ENCODE data around the gene RNF103. TPM values are rescaled to one million over a fixed set of nuclear protein-coding genes. Genes with fewer than 3 reads are reported as not detected.
A peak's percentile ranks its signal among the peaks of the same experiment; 100 is the strongest.

Gene RNF103
- total and polyA plus RNA-seq, 7 experiments from 2014 or later, result 2.3 to 71.2 (median 37.6) TPM

- Mint-ChIP-seq H3K9me3 (peaks cover 2 to 29% (median 12%) of the 10 kb centered on the region in 11 donors), H3K27ac (no peak overlapping the region), H3K36me3 (peaks cover 0 to 10% (median 3%) of the 10 kb centered on the region in 5 donors), H3K4me1 (peaks cover 0 to 5% (median 0%) of the 10 kb centered on the region in 7 donors), H3K4me3 (no peak overlapping the region), H3K27me3 (peaks cover 0 to 12% (median 0%) of the 10 kb centered on the region in 5 donors)
- ChIA-PET CTCF (no interaction called here), POLR2A (no interaction called here)
- H3K36me3 ChIP-seq (ENCODE audit: control insufficient read depth in 2 of 3, insufficient read depth in 3 of 3, low read length in 3 of 3), result no peaks in the 10 kb centered on the region
- H3K27ac ChIP-seq (ENCODE audit: low read depth, low read length), result no peak overlapping the region
- no peaks in the 10 kb centered on the region for H3K4me1 ChIP-seq (ENCODE audit: control insufficient read depth in 2 of 2, insufficient read depth in 2 of 2, low read length in 2 of 2)
- intact Hi-C loops (cut with micrococcal nuclease), result no loop called here
- H3K27me3 ChIP-seq (ENCODE audit: control insufficient read depth in 2 of 2, insufficient read depth in 2 of 2, low read length in 2 of 2), result no peaks in the 10 kb centered on the region
- DNase-seq, result no peak
- H3K9me3 ChIP-seq (ENCODE audit: control insufficient read depth in 2 of 3, low read length in 3 of 3), result no peaks in the 10 kb centered on the region
- no peak overlapping the region for H3K4me3 ChIP-seq (ENCODE audit: low read length)
- ATAC-seq, result no peak
Measured at GRCh38 chr2:86638712-86639111, 15.0 kb upstream of the RNF103 start.

GRCh38 chr2:86636842-86637241 lies 13.2 kb upstream of the RNF103 start:
- intact Hi-C loops (cut with micrococcal nuclease), result no loop called here
- H3K9me3 ChIP-seq (ENCODE audit: control insufficient read depth in 2 of 3, low read length in 3 of 3), result no peaks in the 10 kb centered on the region
- no peak overlapping the region for H3K4me3 ChIP-seq (ENCODE audit: low read length)
- Mint-ChIP-seq H3K9me3 (peaks cover 2 to 23% (median 12%) of the 10 kb centered on the region in 11 donors), H3K4me1 (peaks cover 0 to 5% (median 0%) of the 10 kb centered on the region in 7 donors), H3K27me3 (peaks cover 0 to 12% (median 0%) of the 10 kb centered on the region in 5 donors), H3K4me3 (no peak overlapping the region), H3K27ac (no peak overlapping the region), H3K36me3 (peaks cover 0 to 10% (median 0%) of the 10 kb centered on the region in 5 donors)
- no peak for ATAC-seq
- DNase-seq, result no peak
- no peaks in the 10 kb centered on the region for H3K27me3 ChIP-seq (ENCODE audit: control insufficient read depth in 2 of 2, insufficient read depth in 2 of 2, low read length in 2 of 2)
- ChIA-PET POLR2A (no interaction called here), CTCF (no interaction called here)
- no peaks in the 10 kb centered on the region for H3K4me1 ChIP-seq (ENCODE audit: control insufficient read depth in 2 of 2, insufficient read depth in 2 of 2, low read length in 2 of 2)
- H3K36me3 ChIP-seq (ENCODE audit: control insufficient read depth in 2 of 3, insufficient read depth in 3 of 3, low read length in 3 of 3), result no peaks in the 10 kb centered on the region
- H3K27ac ChIP-seq (ENCODE audit: low read depth, low read length), result no peak overlapping the region

DNA sequence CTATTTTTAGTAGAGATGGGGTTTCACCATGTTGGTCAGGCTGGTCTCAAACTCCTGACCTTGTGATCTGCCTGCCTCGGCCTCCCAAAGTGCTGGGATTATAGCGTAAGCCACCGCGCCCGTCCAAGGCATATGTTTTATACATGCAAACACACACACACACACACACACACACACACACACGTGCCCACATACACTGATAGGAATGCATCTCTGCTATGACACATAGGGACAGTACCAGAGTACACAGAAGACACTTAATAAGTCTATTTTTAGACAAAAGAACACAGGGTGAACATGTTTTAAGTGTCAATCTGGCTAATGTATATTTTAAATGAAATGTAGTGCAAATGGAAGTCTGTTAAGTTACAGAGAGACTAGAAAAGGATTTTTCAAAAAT lies 10.7 kb upstream of the RNF103 start:
- H3K9me3 ChIP-seq (ENCODE audit: control insufficient read depth in 2 of 3, low read length in 3 of 3), result no peaks in the 10 kb centered on the region
- Mint-ChIP-seq H3K27ac (peak overlapping the region in 1 of 9 donors; percentile 12), H3K4me3 (no peak overlapping the region), H3K27me3 (peaks cover 0 to 7% (median 0%) of the 10 kb centered on the region in 5 donors), H3K4me1 (peaks cover 0 to 3% (median 0%) of the 10 kb centered on the region in 7 donors), H3K9me3 (peaks cover 0 to 5% (median 0%) of the 10 kb centered on the region in 11 donors), H3K36me3 (peaks cover 0 to under 1% (median 0%) of the 10 kb centered on the region in 5 donors)
- no peaks in the 10 kb centered on the region for H3K36me3 ChIP-seq (ENCODE audit: control insufficient read depth in 2 of 3, insufficient read depth in 3 of 3, low read length in 3 of 3)
- no peak for ATAC-seq
- ChIA-PET POLR2A (interaction anchor here (0.9 kb wide), 1 partner anchor 163 kb away, joined by 3 read pairs; no protein-coding TSS in a partner anchor), CTCF (no interaction called here)
- DNase-seq, result no peak
- H3K4me1 ChIP-seq (ENCODE audit: control insufficient read depth in 2 of 2, insufficient read depth in 2 of 2, low read length in 2 of 2), result no peaks in the 10 kb centered on the region
- intact Hi-C loops (cut with micrococcal nuclease), result no loop called here
- no peak overlapping the region for H3K27ac ChIP-seq (ENCODE audit: low read depth, low read length)
- H3K4me3 ChIP-seq (ENCODE audit: low read length), result no peak overlapping the region
- no peaks in the 10 kb centered on the region for H3K27me3 ChIP-seq (ENCODE audit: control insufficient read depth in 2 of 2, insufficient read depth in 2 of 2, low read length in 2 of 2)

GRCh38 chr2:86633155-86633651 lies 9.5 kb upstream of the RNF103 start:
- H3K27ac Mint-ChIP-seq, result no peak overlapping the region
- no peaks in the 10 kb centered on the region for H3K4me1 ChIP-seq (ENCODE audit: control insufficient read depth in 2 of 2, insufficient read depth in 2 of 2, low read length in 2 of 2)
- ATAC-seq (no peak), DNase-seq (no peak)
- peaks cover 0 to 16% (median 0%) of the 10 kb centered on the region in 5 donors for H3K27me3 Mint-ChIP-seq
- H3K36me3 Mint-ChIP-seq, result no peaks in the 10 kb centered on the region
- intact Hi-C loops (cut with micrococcal nuclease), result no loop called here
- H3K9me3 Mint-ChIP-seq, result no peaks in the 10 kb centered on the region
- H3K27me3 ChIP-seq (ENCODE audit: control insufficient read depth in 2 of 2, insufficient read depth in 2 of 2, low read length in 2 of 2), result no peaks in the 10 kb centered on the region
- no peaks in the 10 kb centered on the region for H3K9me3 ChIP-seq (ENCODE audit: control insufficient read depth in 2 of 3, low read length in 3 of 3)
- no peak overlapping the region for H3K4me3 Mint-ChIP-seq
- ChIA-PET POLR2A (no interaction called here), CTCF (no interaction called here)
- H3K4me3 ChIP-seq (ENCODE audit: low read length), result no peak overlapping the region
- no peaks in the 10 kb centered on the region for H3K36me3 ChIP-seq (ENCODE audit: control insufficient read depth in 2 of 3, insufficient read depth in 3 of 3, low read length in 3 of 3)
- no peak overlapping the region for H3K27ac ChIP-seq (ENCODE audit: low read depth, low read length)
- peaks cover 0 to 3% (median 0%) of the 10 kb centered on the region in 7 donors for H3K4me1 Mint-ChIP-seq

DNA sequence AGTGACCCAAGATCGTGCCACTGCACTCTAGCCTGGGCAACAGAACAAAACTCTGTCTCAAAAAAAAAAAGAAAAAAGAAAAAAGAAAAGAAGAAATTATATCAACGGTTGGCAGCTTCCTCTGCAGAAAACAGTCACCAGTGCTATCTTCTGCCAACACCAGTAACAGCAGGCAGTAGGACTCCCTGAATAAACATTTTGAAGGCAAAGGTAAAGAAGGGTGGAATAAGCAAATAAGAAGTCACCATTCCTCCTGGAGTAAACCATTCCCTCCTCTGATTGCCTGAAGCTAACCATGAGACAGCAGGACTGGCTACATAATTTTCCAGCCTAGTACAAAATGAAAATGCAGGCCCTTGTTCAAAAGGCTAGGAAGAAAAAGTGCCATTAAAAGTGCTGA lies 9.0 kb upstream of the RNF103 start:
- no peak for ATAC-seq
- Histone ChIP-seq H3K4me1 (ENCODE audit: control insufficient read depth in 2 of 2, insufficient read depth in 2 of 2, low read length in 2 of 2) (no peaks in the 10 kb centered on the region), H3K9me3 (ENCODE audit: control insufficient read depth in 2 of 3, low read length in 3 of 3) (no peaks in the 10 kb centered on the region), H3K36me3 (ENCODE audit: control insufficient read depth in 2 of 3, insufficient read depth in 3 of 3, low read length in 3 of 3) (no peaks in the 10 kb centered on the region), H3K27me3 (ENCODE audit: control insufficient read depth in 2 of 2, insufficient read depth in 2 of 2, low read length in 2 of 2) (no peaks in the 10 kb centered on the region), H3K4me3 (ENCODE audit: low read length) (no peak overlapping the region), H3K27ac (ENCODE audit: low read depth, low read length) (no peak overlapping the region)
- peaks cover 0 to 20% (median 0%) of the 10 kb centered on the region in 5 donors for H3K27me3 Mint-ChIP-seq
- H3K4me3 Mint-ChIP-seq, result no peak overlapping the region
- no peak overlapping the region for H3K27ac Mint-ChIP-seq
- intact Hi-C loops (cut with micrococcal nuclease), result no loop called here
- H3K9me3 Mint-ChIP-seq, result no peaks in the 10 kb centered on the region
- H3K36me3 Mint-ChIP-seq, result no peaks in the 10 kb centered on the region
- peaks cover 0 to 3% (median 0%) of the 10 kb centered on the region in 7 donors for H3K4me1 Mint-ChIP-seq
- ChIA-PET CTCF (no interaction called here), POLR2A (no interaction called here)
- no peak for DNase-seq

DNA sequence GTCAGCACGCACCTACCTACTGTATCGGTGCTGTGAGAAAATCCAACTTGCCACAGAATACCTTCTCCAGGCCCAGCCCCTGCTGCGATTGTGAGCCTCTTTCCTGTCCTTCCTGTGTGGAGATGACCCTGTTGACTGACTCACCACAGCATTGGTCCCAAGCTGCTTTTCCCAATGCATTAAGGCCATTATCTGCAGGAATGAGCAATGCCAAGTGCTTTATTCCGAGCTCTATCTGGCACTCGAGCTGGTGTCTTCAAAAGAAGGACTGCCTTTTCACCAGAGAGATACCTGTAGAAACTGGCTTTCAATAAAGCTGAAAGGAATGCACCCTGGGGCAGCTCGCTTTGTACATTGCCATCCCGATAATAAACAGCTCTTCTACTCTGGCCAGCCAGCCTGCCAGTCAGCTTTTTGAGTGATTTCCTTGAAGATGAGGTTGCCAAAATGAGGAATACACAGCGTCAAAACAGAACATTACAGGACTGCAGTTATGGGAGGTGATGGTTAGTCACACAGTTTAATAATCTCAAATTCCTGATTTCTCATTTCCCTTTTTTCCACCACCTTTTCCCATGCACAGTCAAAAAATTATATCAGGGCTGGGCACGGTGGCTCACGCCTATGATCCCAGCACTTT lies 8.3 kb upstream of the RNF103 start:
- ChIA-PET POLR2A (interaction anchor here (1.3 kb wide), 1 partner anchor 10 kb away, joined by 3 read pairs; no protein-coding TSS in a partner anchor), CTCF (no interaction called here)
- no peak overlapping the region for H3K27ac Mint-ChIP-seq
- peaks cover 0 to 3% (median 0%) of the 10 kb centered on the region in 7 donors for H3K4me1 Mint-ChIP-seq
- ATAC-seq (no peak), DNase-seq (no peak)
- Histone ChIP-seq H3K27ac (ENCODE audit: low read depth, low read length) (no peak overlapping the region), H3K4me1 (ENCODE audit: control insufficient read depth in 2 of 2, insufficient read depth in 2 of 2, low read length in 2 of 2) (no peaks in the 10 kb centered on the region), H3K27me3 (ENCODE audit: control insufficient read depth in 2 of 2, insufficient read depth in 2 of 2, low read length in 2 of 2) (no peaks in the 10 kb centered on the region), H3K4me3 (ENCODE audit: low read length) (no peak overlapping the region), H3K9me3 (ENCODE audit: control insufficient read depth in 2 of 3, low read length in 3 of 3) (no peaks in the 10 kb centered on the region), H3K36me3 (ENCODE audit: control insufficient read depth in 2 of 3, insufficient read depth in 3 of 3, low read length in 3 of 3) (no peaks in the 10 kb centered on the region)
- H3K27me3 Mint-ChIP-seq, result peaks cover 0 to 25% (median 0%) of the 10 kb centered on the region in 5 donors
- no peak overlapping the region for H3K4me3 Mint-ChIP-seq
- H3K9me3 Mint-ChIP-seq, result peaks cover 0 to 2% (median 0%) of the 10 kb centered on the region in 11 donors
- intact Hi-C loops (cut with micrococcal nuclease), result no loop called here
- no peaks in the 10 kb centered on the region for H3K36me3 Mint-ChIP-seq

- Mint-ChIP-seq H3K36me3 (peaks cover 0 to 1% (median 0%) of the 10 kb centered on the region in 5 donors), H3K4me3 (no peak overlapping the region)
- H3K27ac ChIP-seq (ENCODE audit: low read depth, low read length), result no peak overlapping the region
Measured at GRCh38 chr2:86628091-86628522, 4.4 kb upstream of the RNF103 start.

More at GRCh38 chr2:86628091-86628522, 4.4 kb upstream of the RNF103 start:
- Mint-ChIP-seq H3K27ac (no peak overlapping the region), H3K27me3 (peaks cover 0 to 41% (median 0%) of the 10 kb centered on the region in 5 donors), H3K4me1 (peaks cover 2 to 7% (median 5%) of the 10 kb centered on the region in 7 donors), H3K9me3 (peaks cover 0 to 2% (median 0%) of the 10 kb centered on the region in 11 donors)
- intact Hi-C loops (cut with micrococcal nuclease), result no loop called here
- Histone ChIP-seq H3K36me3 (ENCODE audit: control insufficient read depth in 2 of 3, insufficient read depth in 3 of 3, low read length in 3 of 3) (no peaks in the 10 kb centered on the region), H3K4me1 (ENCODE audit: control insufficient read depth in 2 of 2, insufficient read depth in 2 of 2, low read length in 2 of 2) (peaks cover 0 to 4% of the 10 kb centered on the region in 2 donors), H3K9me3 (ENCODE audit: control insufficient read depth in 2 of 3, low read length in 3 of 3) (no peaks in the 10 kb centered on the region), H3K27me3 (ENCODE audit: control insufficient read depth in 2 of 2, insufficient read depth in 2 of 2, low read length in 2 of 2) (no peaks in the 10 kb centered on the region), H3K4me3 (ENCODE audit: low read length) (no peak overlapping the region)
- ATAC-seq, result no peak
- CTCF ChIA-PET, result no interaction called here
- POLR2A ChIA-PET, result interaction anchor here (1.0 kb wide), 1 partner anchor 69 kb away, joined by 7 read pairs; no protein-coding TSS in a partner anchor
- no peak for DNase-seq
